Adrenal gland (tissue), 5 donors: ENCODE results near the gene MSLN.

ENCODE experiments used
- CTCF ChIP-seq, 6 experiments: fragments of 450-650 bp in 4 of 6; fragments of 200-600 bp in 2 of 6; sonication (generic) in 1 of 6; IDR thresholded peaks; 1 replicate in 5 of 6; 2 replicates in 1 of 6; pipeline versions ENCODE4 v1.5.1 to v1.8.0; 2016 to 2021; ENCODE audit warnings: antibody characterized with exemption in 6 of 6, mild to moderate bottlenecking in 2 of 6, moderate library complexity in 1 of 6
- POLR2A ChIP-seq, 2 donors: fragments of 450-650 bp; IDR thresholded peaks; one replicate each; pipeline ENCODE4 v1.6.1; 2017; ENCODE audit warnings: antibody characterized with exemption in 2 of 2, mild to moderate bottlenecking in 2 of 2, moderate library complexity in 1 of 2
- donor health status: DM: no; HTN: no; CAD: no.

DNA sequence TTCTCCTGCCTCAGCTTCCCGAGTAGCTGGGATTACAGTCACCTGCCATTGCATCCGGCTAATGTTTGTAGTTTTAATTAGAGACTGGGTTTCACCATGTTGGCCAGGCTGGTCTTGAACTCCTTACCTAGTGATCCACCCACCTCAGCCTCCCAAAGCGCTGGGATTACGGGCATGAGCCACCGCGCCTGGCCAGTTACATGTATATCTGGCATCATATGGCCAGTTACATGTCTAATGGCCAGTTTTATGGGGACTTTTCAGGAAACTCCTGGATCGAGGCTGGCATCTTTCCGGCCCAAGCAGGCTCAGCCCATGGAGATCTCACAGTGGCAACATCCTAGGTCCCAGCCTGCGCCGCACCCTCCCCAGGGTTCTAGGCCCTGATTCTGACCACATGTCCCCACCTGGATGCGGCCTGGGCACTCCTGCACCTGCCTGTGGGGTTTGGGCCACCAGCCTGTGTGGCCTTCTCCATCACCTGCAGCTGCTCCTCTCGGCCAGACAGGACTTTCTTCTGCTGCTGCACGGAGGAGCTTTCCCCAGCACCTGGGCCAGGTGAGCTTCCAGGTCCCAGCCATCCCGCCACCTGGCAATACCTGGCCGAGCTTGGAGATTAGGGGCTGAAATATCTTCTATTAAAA lies 18.4 kb upstream of the MSLN start:
- TF ChIP-seq CTCF (IDR thresholded peaks at IDR 0.05) (no peak), POLR2A (IDR thresholded peaks at IDR 0.05) (no peak)
